Left ventricle myocardium superior (tissue), 1 donor: ENCODE measurements around the gene SPATA3. TPM values are rescaled to one million over a fixed set of nuclear protein-coding genes. Genes with fewer than 3 reads are reported as not detected.

ENCODE experiments used
- ATAC-seq: fragments of 200-7000 bp; cut with Tn5 transposase; one replicate; pipeline ENCODE4 v1.9.1; 2020; ENCODE audit warnings: mild to moderate bottlenecking, moderate library complexity
- DNase-seq: peaks from one replicate; pipeline ENCODE4 v3.0.0-alpha.2; 2020
- intact Hi-C: fragments of 100-400 bp; cut with micrococcal nuclease; formaldehyde crosslinking; loops from one replicate; pipeline ENCODE4 v1.11.0; 2022
- total RNA-seq: library from RNA; stranded (reverse); fragmentation: NEBNext Ultra II Directional; extraction: Animal tissue kit (Norgen Biotek cat#: 25700); gene quantifications from one replicate; pipeline ENCODE4 v1.2.1, GENCODE V29; 2021
- donor health status: DM: no; HTN: yes; CAD: no; lungs with severe emphysema.

Gene SPATA3
- total RNA-seq, 1 donor from 2014 or later, result not detected

GRCh38 chr2:231057590-231057989 lies 61.7 kb downstream of the SPATA3 start:
- intact Hi-C loops, result no loop called here
- DNase-seq, result no peak
- ATAC-seq, result no peak

Other genes starting within 250 kb of the SPATA3 start
- 28.8 TPM for gene ITM2C, start 131.2 kb upstream of the SPATA3 start, total RNA-seq
- not detected for gene GPR55, start 70.9 kb upstream of the SPATA3 start, total RNA-seq
- 0.07 TPM for gene C2orf72, start 41.4 kb downstream of the SPATA3 start, total RNA-seq
- gene PSMD1, start 60.7 kb downstream of the SPATA3 start, total RNA-seq, result 73.4 TPM
- 0.50 TPM for gene HTR2B, start 128.9 kb downstream of the SPATA3 start, total RNA-seq
- gene ARMC9, start 202.5 kb downstream of the SPATA3 start, total RNA-seq, result 2.3 TPM